GM21576 (cell line): ENCODE results near the gene PRTFDC1.

Experiments used
- ATAC-seq: cut with Tn5 transposase; IDR thresholded peaks from one replicate; pipeline ENCODE4 v1.9.1; 2021; ENCODE audit warnings: mild to moderate bottlenecking, moderate library complexity; ENCODE audit not compliant: unreplicated experiment

Gene PRTFDC1

DNA sequence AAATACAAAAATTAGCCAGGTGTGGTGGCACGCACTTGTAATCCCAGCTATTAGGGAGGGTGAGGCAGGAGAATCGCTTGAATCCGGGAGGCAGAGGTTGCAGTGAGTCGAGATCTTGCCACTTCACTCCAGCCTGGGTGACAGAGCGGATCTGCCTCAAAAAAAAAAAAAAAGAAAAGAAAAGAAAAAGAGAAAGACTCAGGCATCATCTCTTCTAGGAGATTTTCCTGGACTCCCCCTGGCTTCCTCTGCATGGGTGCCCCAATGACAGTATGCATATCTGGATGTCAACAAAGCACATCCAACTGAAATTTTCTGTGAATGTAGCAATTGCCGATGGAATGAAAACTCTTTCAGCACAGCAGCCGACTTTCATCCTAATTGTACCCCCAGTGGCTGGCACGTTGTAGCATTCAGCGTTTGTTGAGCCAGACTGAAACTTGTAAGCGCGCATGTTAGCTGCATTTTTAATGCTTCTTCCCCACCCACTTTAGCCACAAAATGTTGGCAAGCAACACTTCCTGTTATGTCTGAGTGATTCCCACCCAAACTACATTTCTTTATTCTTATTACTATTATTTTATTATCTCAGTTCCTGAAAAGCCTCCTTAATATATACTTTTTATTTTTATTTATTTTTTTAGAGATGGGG, 70.2 kb downstream of the PRTFDC1 start:
- no peak for ATAC-seq

DNA sequence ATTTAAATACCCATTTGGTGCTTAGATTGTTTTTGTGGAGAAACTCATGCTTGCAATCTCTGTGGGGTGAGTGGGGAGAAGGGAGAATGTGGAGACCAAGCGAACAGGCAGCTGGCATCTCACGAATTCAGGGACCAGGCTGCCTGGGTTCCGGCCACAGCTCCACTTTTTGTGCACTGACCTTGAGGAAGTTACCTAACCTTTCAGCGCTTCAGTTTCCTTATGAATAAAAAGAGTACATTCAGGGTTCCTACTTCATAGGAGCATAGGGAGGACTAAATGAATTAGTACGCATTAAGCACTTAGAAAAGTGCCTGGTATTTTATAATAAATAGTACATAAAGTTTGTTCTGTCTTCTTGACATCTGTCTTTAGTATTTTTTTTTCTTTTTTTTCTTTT, 72.5 kb downstream of the PRTFDC1 start:
- no peak for ATAC-seq

GRCh38 chr10:24874133-24874532, 78.3 kb downstream of the PRTFDC1 start:
- no peak for ATAC-seq

GRCh38 chr10:24873281-24873683, 79.1 kb downstream of the PRTFDC1 start:
- ATAC-seq, result no peak

DNA sequence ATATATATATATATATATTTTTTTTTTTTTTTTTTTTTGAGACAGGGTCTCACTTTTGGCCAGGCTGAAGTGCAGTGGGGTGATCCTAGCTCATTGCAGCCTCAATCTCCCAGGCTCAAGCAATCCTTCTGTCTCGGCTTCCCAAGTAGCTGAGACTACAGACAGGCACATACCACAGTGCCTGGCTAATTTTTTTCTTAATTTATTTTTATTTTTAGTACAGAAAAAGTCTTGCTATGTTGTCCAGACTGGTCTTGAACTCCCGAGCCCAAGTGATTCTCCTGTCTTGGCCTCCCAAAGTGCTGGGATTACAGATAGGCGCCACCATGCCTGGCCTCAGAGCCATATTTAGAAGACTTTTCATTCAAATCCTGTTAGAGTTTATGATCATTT, 79.6 kb downstream of the PRTFDC1 start:
- no peak for ATAC-seq

GRCh38 chr10:24872049-24872789, 80.2 kb downstream of the PRTFDC1 start:
- ATAC-seq, result no peak

DNA sequence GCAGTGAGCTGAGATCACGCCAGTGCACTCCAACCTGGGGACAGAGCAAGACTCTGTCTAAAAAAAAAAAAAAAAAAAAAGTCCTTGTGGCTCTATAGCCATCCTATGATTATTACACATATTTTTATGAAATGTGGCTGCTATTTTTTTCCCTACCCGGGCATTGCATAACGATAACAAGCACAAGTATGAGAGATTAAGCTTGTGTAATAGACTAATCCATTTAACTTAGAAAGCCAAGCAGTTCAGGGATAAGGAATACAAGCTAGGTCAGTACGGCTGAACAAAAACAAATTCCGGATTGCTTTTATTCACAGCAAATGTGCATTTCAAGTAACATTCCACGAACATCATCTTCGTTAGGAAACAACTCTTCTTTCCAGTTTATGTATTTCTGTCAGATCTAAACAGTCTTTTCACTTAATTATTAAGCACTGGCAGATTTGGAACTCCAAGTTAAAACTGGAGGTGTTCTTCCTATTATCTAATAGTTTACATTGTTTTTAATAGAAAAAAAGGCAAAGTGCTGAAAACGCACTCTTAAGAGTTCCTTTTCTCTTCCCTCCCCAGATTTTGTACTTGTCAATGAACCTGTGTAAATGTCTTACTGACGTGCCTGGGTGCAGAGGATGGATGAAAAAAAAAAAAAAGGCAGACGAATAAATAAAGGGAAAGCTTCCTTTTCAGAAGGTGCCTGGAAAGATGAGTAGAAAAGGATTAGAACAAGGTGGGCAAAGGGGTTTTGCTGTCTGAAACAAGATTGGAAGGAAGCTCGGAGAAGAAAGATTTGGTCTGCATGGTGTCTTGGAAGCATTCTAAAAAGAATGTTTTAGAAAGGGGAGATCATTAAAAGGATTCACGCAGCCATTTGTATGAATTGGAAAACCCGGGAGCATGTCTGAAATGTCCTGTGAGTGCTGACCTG, 81.1 kb downstream of the PRTFDC1 start:
- no peak for ATAC-seq

GRCh38 chr10:24869354-24870015, 82.9 kb downstream of the PRTFDC1 start:
- ATAC-seq, result no peak

- no peak for ATAC-seq
Measured at GRCh38 chr10:24866604-24867583, 85.5 kb downstream of the PRTFDC1 start.

- no peak for ATAC-seq
Measured at GRCh38 chr10:24865783-24866182, 86.6 kb downstream of the PRTFDC1 start.

DNA sequence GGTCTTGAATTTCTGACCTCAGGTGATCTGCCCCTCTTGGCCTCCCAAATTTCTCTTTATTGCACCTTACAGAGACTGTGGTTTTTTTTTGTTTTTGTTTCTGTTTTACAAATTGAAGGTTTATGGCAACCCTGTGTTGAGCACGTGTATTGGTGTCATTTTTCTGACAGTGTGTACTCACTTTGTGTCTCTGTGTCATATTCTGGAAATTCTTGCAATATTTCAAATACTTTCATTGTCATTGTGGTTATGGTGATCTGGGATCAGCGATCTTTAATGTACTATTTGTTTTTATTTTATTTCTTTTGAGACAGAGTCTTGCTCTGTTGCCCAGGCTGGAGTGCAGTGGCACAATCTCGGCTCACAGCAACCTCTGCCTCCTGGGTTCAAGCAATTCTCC, 89.8 kb downstream of the PRTFDC1 start:
- ATAC-seq, result no peak

GRCh38 chr10:24858288-24859270, 93.8 kb downstream of the PRTFDC1 start:
- no peak for ATAC-seq

DNA sequence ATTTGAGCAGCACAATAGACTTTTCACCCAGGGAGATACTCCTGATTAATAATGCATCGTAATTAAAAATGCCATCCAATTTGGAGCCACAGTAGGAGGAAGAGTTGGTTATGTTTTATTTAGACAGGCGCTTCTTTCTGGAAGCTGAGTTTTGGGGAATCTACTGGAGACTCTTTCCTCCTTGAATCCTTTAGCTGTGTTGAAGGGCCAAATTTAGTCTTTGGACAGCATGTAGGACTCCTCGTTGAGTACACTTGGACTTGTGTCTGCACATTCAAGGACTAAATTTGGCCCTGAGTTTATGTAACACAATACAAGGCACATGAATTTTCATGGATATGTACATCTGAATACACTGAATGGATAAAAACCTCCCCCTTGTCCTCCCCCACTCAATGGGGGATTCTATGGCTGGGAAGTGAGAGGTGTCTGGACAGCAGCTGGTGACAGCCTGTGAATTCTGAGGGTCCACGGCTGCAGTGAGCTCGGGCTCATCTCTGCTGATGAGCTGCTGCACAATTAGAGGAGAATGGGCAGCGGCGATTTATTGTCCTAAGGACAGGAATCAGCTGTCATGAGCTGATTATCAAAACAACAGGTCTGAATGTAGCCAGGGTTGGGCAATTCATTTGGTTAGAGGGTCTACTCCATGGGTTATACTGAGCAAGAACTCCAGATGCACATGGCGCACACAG, 95.2 kb downstream of the PRTFDC1 start:
- ATAC-seq, result no peak

GRCh38 chr10:24854256-24854655, 98.2 kb downstream of the PRTFDC1 start:
- no peak for ATAC-seq

DNA sequence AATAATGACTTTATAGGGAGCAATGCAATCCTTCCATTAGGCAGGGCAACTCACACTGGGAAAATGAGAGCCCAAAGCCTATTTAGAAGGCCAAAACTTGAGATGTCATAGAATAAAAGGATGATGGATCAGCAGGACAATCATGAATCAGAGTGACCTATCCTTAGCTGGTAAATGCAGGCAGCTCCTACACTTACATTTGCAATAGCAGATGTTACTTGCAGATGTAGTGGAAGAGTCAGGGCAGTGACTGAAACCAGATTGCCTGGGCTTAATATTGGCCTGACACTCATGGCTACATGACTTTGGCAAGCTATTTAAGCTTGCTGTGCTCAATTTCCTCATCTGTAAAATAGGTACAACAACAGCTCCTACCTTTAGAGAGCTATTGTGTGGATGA, 98.7 kb downstream of the PRTFDC1 start:
- no peak for ATAC-seq

- ATAC-seq, result no peak
Measured at GRCh38 chr10:24851629-24852028, 100.8 kb downstream of the PRTFDC1 start.

DNA sequence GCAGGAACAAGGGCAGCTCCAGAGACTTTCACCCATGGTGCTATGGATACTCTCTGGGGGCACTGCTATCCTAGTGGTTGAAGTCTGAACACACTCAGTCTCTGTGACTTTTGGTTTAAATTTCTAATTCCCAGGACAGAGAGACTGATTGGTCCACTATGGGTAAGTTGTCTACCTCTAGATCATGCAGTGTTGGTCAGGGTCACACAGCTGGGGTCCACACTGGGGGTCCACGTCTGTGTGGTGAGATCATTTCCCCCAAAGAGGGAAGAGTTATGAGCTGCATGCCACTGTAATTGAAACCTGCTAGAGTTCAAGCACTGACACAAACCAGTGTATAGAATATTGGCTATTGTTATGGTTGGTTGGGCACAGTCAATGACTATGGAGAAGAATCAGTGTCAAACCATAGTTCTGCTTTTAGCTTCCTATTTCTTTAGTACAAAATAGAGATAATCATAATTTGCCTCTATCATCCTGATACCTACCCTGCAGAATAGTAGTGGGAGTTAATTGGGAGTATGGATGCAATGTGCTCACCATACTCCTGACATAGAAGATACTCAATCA, 101.6 kb downstream of the PRTFDC1 start:
- no peak for ATAC-seq
